Measurements from ENCODE around the gene PARD3B.

PARD3B gene

DNA sequence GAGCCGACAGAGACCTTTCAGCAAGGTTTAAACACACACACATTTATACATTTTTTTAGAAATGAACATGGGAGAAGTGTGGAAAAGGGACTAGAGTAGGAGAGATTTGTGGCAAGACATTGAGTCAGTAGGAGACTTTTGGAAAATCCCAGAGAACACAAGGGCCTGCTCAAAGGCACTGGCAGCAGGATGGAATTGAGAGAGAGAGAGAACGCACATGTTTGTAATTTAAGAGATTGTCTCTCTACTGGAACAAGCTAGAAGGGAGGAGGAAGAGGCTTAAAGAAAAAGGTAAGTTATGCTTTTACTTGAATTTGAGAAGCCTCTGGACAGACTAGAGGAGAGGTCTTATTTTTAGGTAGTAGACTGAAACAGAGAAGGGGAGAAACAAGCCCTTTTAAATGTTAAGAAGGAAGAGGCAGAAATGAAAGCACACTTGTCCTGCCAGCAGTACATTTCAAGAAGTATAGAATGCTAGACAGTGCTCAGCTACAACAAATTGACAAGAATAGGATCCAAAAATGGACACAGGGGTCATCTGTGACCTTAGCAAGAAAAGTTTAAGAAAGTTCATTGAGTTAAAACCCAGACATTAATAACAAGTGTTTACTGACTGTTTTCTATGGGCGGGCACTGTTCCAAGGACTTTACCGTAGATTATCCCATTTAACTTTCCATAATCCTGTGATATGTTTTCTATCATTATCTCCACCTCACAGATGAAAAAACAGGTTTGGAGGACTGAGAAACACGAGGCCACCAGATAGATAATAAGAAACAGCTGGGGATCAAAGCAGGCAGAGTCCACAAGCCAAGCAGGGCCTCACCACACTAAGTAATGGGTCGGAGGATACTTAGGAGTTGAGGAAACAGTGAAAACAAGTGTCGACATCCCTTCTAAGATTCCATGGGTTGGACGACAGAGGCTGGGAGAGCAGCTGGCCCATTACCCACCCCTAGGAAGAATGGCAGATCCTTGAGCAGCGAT lies 830.5 kb downstream of the PARD3B start:
- no peak for DNase-seq

DNA sequence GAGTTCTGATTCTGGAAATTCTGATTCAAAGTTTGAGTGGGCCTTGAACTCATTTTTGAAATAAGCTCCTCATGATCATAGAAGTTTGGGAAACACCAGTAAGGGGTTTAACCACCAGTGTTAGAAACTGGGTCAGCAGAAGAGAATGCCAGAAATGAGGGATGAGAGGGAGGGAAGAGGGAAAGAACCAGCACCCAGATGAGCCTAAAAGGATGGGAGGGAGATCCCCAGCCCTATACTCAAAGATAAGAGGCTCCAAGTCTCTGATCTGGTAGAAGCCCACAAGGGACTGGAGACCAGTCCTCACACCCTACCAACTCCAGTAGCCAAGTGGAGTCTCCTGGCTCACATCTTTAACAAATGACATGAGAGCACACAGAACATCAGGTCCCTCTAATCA lies 832.0 kb downstream of the PARD3B start:
- no peak for DNase-seq

DNA sequence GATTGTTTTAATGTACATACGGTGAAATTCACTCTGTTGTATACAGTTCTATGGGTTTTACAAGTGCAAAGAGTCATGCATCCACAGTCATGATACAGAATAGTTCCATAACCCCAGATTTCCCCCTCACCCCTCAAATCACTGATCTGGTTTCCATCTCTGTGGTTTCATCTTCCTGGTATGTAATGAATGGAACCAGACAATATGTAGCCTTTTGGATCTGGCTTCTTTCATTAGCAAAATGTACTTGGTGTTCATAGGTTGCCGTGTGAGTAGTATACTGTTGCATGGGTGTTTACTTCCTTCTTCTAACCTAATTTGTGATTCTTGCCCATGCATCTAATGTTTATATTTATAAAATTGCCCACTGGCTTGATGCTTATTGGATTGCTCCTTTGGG lies 838.3 kb downstream of the PARD3B start:
- no peak for DNase-seq

DNA sequence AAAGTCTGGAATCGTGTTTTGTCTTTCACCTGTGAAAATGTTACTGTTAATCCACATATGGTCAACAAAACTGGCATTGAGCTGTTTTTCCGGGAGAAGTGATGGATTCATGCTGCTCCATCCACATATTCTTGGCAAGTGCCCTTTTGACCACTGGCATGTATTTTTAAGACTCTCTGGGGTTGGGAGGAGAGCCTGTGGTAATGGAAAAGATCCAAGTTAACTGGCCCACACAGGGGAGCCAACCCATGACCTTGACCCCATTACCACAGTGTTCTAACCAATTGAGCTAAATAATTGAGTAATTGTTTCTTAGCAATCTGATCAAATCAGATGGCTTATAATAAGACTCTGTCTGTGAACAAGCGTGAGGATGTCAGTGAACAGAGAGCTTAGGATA lies 840.8 kb downstream of the PARD3B start:
- no peak for DNase-seq

DNA sequence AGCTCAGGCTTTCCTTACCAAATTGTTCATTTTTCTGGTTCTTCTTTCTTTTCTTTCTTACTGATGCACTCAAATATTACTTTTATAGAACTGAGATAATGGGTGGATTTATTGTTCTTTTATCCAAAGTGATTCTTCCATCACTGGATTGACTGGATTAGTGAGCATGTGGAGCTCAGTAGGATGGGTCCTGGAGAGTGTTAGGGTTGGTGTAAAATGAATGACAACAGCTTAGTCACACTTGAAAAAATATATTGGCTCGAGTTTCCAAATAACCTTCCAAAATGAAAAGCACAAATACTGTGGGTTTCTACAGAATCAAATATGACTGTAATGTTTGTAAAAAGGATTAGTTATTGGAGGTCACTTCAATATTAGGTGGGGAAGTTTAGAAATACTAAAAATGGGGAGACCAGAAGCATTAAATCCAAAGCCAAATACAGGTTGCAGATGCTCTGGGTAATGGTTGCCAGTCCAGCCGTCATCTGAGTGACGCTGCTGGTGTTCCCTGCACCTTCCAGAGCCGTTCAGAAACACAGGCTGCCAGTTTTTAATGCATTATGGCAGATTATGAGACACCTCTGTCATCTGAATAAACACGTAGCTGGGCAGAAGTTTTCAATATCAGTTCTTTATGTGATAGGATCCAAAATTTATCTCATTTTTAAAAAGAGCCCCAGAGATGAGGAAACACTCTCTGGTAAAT lies 842.2 kb downstream of the PARD3B start:
- no peak for DNase-seq

DNA sequence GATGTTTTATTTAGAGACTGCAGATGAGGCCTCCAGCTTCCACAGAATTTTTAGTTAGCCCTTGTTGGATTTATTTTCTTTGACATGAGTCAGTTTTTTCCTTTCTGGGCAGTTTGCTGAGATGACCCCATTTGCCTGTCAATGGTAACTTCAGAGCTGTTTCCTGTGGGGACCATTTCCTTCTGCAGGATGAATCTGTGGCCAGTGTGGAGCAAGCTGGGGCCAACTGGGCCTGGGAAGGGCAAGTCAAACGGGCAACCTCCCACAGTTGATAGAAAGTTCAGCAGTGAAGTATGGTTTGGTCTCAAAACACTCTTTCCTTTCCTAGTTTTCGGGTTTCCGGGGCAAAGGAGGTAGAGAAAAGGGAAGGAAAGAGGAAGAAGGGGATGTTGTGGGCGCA lies 845.6 kb downstream of the PARD3B start:
- no peak for DNase-seq

DNA sequence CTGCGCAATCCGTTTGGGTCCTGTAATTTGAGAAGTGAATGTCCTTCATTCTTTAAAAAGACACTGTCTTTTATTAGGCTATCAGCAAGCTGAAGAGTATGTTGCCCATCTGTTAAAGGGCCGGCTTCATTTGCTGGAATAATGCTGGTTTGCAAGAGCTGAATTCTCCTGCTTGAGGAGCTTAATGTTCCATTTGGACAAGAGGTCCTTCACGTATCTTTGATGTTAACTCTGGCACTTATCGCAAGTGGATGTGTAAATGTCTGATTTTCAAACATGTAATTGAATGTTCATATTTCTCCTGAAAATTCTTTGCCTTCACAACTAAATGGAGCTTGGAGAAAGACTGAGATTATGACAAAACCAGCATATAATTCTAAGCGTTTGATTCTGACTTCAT lies 856.2 kb downstream of the PARD3B start:
- no peak for DNase-seq

DNA sequence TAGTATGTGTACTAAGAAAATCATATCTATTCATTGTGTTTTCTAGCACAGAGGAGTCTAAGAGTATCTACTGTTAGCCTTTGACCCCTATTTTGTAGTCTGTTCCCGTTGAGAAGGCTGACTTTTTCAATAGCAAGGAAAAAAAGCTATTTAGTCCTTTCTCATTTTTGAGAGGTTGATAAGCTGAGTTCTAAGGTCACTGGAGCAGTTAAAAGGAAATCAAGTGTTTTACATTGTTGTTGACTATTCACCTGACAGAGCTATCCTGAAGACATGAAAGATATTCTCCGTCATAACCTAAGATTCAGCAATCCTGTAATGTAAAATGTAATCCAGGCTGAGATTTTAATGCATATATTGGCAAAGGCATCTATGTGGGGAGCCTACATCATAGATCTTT lies 856.7 kb downstream of the PARD3B start:
- no peak for DNase-seq

DNA sequence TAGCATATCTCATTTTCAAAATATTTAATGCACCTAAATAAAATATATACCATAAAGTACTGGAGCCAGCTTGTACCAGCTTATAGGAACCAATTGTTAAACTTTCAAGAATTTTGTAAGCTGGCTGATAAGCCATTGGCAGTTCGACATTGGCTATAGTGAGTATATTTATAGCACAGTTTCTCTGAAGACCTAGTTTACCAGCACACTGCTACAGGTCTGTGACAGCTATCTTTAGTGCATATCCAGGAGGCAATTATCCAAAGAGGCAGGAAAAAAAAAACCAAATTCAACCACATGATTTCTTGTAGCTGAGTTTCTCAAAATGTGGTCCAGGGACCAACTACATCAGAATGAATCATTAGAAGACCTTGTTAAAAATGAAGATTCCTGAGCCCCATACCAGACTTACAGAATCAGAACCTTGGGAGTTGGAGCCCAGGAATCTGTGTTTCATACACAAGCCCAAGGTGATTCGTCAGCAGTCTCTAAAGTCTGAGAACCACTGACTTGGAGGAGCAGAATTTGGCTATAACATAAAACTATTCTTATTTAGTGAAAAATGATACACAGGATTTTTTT lies 858.1 kb downstream of the PARD3B start:
- no peak for DNase-seq

DNA sequence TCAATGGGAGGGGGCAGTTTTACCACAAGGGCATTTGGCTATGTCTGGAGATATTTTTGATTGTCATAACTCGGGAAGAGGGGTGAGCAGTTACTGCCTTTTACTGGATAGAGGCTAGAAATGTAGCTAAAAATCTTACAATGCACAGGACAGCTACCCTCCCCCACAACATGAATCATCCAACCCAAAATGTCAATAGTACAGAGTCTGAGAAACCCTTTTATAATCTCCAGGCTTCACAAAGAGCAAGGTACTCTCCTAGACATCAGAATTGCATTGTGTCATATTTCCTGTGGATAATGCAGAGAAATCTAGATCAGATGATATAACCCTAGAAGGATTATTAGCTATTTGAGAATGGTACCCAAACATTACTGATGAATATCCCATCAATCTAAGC lies 859.9 kb downstream of the PARD3B start:
- DNase-seq: no peak

DNA sequence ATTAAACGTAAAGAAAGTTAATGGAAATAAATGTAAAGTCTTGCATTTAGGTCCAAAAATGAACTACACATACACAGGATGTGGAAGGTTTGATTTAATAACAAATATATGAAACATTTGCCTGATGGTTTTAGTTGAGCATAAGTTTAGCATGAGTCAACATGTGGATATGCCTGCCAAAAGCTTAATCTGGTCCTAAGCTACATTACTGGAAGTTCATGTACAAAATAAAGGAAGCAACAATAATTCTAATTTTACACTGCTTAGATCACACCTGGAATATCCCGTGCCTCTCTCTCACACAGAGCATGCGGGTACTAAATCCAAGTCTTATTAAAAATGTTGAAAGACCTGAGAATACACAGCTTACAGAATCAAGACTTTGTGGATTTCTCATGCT lies 860.5 kb downstream of the PARD3B start:
- no peak for DNase-seq

DNA sequence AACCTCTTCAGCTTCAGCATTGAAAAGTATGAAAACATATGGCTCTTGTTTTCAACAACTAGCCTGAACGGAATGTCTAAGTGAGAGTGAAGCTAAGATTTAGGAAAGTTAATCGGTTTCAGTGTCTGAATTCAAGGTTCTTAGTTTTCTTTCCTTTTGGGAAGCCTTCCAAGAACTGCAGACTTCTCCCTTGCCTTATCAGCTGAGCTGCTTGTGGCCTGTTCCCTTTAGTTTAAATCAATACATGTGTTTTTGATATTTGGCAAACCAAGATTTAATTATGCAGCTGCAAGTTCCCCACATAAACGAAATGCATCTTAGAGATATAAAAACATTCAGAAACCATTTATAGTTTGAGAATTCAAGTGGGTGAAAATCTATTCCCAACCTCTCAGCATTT lies 862.7 kb downstream of the PARD3B start:
- no peak for DNase-seq

DNA sequence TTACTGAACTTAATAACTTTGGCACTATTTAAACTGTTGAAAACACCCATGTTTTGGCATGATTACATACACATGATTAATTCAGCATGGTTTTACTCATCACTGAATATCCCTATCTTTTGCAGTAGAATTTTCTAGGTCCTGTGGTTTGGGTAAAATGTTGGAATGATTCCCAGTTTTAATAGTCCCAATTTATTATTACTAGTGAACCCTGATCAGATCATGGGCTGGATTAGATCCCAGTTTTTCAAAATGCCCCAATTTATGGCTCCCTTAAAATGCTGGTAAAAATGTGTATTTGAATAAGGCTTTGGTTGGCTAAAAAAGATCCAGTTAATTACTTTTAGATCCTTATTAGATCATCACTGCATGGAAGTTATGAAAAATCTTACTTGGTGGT lies 863.4 kb downstream of the PARD3B start:
- no peak for DNase-seq

DNA sequence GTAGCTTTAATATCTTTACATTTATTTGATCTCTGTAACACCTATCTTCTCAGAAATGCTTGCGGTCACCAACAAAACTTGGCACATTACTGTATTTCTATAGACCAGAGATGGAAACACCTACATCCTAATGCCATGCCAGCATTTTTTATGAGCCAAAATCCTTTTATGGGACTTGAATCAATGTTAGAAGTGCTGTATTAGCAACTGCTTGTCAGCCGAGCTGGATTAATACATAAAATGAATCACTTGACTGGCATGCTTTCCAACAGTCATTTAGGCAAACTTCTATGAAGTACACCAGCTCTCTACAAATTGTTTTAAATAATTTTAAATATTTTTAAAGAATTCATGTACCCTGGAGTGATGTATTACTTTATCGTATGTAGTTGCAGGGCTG lies 864.1 kb downstream of the PARD3B start:
- DNase-seq: no peak

DNA sequence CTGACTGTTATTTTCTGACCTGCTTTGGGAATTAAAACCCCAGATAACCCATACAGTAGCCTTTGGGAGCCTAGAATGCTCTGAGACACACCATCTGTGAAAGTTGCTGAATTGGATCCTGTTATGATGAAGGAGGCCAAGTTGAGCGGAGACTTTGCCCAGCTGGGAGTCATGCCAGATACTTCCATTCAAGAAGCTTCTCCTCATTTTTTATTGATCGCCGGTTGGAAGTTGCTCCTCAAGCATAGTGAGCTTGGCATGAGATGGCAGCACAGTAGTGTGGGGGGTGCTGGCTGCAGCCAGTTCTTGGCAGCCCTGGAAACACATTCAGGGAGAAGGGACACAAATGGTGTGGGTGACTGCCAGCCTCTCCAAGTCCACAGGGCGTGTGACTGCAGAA lies 866.3 kb downstream of the PARD3B start:
- DNase-seq: no peak

DNA sequence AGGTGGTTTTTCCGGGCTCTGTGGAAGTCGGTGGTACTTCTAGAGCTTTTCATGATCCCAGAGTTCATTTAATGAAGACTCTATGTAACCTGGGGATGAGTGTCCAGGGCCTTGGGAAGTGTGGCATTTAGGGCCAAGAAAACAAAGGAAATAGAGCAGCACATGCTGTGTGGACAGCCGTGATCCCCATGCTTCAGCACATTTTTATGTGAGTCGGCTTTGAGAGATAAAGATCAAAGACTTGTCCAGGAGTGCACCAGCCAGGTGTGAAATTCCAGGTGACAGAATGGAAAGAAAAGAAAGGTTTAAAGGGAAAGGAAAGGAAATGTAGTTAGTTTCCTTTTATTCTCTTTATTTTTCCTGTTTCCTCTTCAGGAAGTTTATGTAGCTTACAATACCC lies 879.1 kb downstream of the PARD3B start:
- no peak for DNase-seq

DNA sequence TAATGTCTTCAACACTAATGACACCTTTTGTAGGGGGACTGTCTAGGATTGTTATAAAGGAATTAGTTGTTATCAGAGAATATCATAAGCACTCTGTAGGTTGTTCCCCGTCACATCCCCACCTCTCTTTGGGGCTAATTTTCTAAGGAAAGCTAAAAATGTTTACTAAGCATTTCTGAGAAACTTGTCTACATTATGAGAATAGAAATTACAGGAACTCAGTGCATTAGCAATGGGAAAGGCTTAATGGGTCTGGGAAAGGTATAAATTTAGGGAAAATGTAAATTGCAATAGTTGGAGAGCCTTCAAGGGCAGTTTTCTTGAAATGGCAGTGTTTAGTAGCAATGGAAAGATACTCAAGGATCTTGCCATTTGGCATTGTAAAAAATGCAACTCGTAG lies 879.8 kb downstream of the PARD3B start:
- no peak for DNase-seq

DNA sequence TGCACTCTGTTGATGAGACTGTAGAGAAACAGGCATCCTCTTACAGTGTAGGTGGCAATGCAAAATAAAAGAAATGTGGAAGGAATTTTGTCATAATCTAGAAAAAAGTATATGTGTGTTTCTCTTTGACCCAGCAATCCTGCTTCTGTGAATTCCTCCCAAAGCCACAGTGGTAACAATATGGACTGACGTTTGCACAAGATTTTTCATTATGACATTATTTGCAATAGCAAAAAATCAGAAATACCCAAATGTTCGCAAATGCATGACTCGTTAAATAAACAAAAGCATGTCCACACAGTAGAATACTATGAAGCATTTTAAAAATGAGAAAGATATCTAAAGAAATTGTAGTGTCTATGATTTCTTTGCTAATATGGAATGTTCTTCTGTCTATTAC lies 881.8 kb downstream of the PARD3B start:
- no peak for DNase-seq

DNA sequence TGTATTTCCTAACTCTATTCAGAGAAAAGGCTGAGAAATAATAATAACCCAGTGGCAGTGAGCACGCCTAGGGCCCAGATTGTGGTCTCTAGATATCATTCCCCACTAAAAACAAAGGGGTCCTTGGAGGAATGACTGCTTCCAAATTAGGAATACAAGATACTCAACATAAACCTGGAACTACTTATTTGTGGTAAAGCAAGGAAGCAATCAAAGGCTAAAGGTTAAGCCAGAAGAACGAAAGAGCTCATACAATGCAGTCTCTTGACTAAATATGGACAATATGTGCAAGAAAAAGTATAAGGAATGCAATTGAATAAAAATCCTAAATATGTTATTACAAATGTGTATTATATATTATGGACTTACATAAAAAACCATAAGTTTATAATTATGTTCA lies 883.5 kb downstream of the PARD3B start:
- DNase-seq: no peak

DNA sequence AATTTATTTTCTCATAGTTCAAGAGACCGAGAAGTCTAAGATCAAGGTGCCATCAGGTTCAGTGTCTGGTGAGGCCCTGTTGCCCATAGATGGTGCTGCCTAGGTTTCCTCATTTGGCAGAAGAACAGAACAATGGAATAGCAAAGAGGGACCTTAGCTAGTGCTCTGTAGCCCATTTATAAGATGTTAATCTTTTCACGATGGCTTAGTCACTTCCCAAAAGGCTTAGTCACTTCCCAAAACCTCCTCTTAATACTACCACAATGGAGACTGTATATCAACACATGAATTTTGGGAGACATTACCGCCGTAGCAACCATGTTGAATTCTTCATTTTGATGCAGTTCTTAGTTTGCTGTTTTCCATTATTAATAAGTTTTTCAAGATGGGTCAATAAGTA lies 890.7 kb downstream of the PARD3B start:
- DNase-seq: no peak

DNA sequence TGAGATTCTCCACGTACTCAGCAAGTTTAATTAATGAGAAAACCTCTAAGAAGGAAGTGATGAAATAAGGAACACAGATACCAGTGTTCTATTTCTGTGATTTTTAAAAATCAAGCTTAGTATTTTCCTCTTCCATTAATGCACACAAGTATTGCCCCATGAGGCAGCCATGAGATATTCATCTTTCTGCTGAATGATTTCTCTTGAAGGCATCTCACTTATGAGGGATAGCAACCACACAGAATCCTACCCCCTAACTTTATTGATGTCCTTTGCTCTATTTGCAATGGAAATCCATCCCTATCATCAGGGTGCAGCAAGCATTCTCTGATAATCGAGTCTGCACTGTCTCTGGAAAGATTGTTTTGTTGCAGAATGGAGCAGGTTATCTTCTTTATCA lies 893.0 kb downstream of the PARD3B start:
- DNase-seq: no peak

DNA sequence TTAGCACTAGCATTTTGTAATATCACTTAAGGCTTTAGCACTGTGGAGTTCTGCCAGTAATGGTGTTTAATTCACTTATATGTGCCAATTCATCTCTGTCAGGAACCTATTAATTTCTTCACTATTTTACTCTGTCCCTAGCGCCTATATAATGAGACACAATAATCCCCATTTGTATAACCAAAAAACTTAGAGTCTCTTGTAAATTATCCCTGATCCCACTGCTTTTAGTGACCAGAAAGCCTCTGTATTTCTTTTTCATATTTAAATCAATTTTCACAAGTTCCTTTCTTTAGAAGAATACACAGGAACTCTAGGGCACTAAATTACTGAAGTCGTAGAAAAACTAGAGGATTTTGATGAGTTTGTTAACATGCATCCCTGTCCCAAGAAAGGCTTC lies 894.3 kb downstream of the PARD3B start:
- DNase-seq: no peak

DNA sequence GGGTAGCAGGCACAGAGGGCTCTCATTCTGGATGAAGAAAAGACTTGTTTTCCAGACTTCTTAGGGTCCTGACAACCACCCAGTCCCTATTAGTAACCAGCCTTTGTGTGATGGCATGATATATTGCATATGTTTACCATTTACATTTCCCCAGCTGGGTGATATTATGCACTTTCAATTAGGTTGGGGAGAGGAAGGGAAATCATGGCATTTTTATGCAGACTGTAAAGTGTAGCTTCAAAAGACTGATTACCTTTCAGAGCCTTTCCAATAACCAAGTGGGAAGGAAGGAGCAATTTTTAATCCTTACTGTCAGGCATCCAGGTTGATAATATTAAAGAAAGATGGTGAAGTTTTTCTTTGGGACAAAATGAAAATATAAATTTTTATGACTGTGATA lies 896.2 kb downstream of the PARD3B start:
- no peak for DNase-seq

DNA sequence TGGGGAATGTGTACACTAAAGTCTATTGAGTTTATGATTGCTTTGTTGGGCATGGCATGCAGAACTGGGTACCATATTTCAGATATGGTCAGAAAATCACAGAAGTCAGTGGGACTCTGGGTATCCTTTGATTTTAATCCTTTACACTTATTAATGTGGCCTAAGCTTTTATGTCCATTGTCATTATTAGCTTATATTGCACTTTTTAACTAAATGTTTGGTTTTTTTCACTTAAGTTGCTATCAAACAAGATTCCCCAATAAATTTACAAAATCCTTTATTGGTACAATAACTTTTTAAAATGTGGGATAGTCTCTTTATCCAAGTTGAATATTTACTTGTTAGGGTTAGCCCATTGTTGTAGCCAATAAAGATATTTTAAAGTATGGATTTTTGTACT lies 902.9 kb downstream of the PARD3B start:
- DNase-seq: no peak

Measured in DMS153 (cell line).